ENCODE results near the gene MED26. TPM values are rescaled to one million over a fixed set of nuclear protein-coding genes. Genes with fewer than 3 reads are reported as not detected.

Gene MED26
- total RNA-seq, 4 donors from 2014 or later, result 6.6 to 10.0 (median 8.2) TPM

DNA sequence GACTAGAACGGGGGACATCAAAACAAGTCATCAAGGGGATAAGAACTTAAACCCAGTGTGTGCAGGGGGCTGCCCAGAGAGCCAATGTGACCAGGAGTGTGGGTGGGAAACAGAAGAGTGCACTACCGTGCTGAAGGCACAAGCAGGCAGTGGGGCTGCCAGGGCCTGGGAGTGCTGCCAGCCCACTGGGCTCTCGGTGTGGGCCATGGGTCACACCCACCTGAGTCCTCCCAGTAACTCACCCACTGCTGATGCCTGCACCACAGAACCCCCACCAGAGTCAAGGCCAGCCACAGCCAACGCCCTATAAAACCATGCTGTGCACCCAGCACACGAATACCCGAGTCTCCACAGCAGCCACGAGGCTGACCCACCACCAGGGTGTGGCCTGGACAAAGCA lies 8.5 kb downstream of the MED26 start:
- TF ChIP-seq CTCF (IDR thresholded peaks at IDR 0.05; ENCODE audit: low read depth), result no peak

DNA sequence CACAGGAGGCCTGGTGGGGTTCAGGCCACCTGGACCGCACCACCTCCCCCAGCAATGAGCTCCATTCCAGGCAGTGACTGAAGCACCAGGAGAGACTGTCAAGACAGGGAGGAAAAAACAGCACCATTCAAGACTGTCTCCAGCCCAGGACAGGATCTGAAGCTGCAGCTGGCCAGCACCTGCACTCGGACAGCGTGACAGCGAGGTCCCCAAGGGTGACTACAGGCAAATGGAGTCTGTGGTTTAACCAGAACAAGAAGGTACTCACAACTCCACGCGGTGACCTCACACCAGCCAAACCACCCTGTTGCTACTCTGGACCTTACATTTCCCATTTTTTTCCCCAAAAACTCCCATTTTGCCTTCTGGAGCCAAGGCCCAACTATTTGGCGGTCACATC lies 9.8 kb downstream of the MED26 start:
- no peak for TF ChIP-seq CTCF (IDR thresholded peaks at IDR 0.05; ENCODE audit: low read depth)

DNA sequence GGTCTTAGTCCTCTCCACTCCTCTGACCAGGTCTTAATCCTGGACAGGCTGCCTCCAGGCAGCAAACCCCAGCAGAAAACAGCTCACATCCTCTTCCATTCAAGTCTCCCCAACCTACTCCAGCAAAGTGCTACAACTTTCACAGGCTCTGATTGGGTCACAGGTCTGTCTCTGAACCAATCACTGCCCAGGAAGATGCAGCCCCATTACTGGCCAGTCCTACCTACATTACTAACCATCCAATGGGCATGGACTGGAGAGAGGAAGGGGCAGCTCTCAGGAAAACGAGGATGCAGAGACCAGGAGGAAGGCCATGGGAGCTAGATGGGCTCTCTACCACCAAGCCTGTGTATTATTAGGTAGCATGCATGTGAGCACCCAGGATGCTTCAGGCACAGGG lies 12.2 kb downstream of the MED26 start:
- no peak for TF ChIP-seq CTCF (IDR thresholded peaks at IDR 0.05; ENCODE audit: low read depth)

- no peak for TF ChIP-seq CTCF (IDR thresholded peaks at IDR 0.05; ENCODE audit: low read depth)
Observed at GRCh38 chr19:16614941-16615340, 13.1 kb downstream of the MED26 start.

- no peak for TF ChIP-seq CTCF (IDR thresholded peaks at IDR 0.05; ENCODE audit: low read depth)
Observed at GRCh38 chr19:16613841-16614240, 14.2 kb downstream of the MED26 start.

GRCh38 chr19:16612636-16613035 lies 15.4 kb downstream of the MED26 start:
- TF ChIP-seq CTCF (IDR thresholded peaks at IDR 0.05; ENCODE audit: low read depth), result no peak

DNA sequence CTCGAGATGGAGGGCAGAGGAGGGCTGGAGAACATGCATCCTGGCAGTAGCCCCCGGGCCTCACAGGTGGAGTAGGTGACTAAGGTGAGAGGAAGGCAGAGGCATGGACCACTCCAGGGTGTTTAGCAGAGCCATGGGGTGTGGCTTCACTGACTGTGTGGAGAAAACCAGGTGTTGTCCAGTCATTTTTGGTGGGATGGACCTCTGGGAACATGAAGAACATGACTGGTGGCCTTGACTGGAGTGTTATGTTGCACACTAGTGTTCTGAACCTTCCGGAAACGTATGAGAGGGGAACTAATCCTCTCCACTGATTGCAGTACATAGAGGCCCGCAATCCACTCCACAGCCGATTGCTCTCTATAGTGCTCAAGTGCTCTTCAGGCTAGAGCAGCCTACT lies 16.9 kb downstream of the MED26 start:
- no peak for TF ChIP-seq CTCF (IDR thresholded peaks at IDR 0.05; ENCODE audit: low read depth)
